GM12872 (cell line): Measurements from ENCODE around the gene DPP9.

ENCODE experiments used
- CTCF ChIP-seq: IDR thresholded peaks from 3 replicates; pipeline ENCODE4 v1.5.1; 2011; ENCODE audit warnings: low read depth, mild to moderate bottlenecking, low read length, moderate library complexity; ENCODE audit not compliant: insufficient read depth

DPP9 gene

GRCh38 chr19:4719499-4719866 is 4.2 kb downstream of the DPP9 start:
- TF ChIP-seq CTCF = no peak

GRCh38 chr19:4717966-4718701 is 5.5 kb downstream of the DPP9 start:
- TF ChIP-seq CTCF = no peak

- no peak for TF ChIP-seq CTCF
Observed at GRCh38 chr19:4717191-4717965, 6.3 kb downstream of the DPP9 start.

GRCh38 chr19:4715529-4716221 is 8.0 kb downstream of the DPP9 start:
- no peak for TF ChIP-seq CTCF

- no peak for TF ChIP-seq CTCF
Observed at GRCh38 chr19:4714016-4714415, 9.6 kb downstream of the DPP9 start.

- TF ChIP-seq CTCF = no peak
Observed at GRCh38 chr19:4713384-4713951, 10.2 kb downstream of the DPP9 start.

GRCh38 chr19:4712771-4713170 is 10.9 kb downstream of the DPP9 start:
- no peak for TF ChIP-seq CTCF
